GM18951 (cell line): ENCODE measurements around the gene ENAM.
A peak's percentile ranks its signal among the peaks of the same experiment; 100 is the strongest.
"Not testable (repeated sequence)": the region's sequence is repeated elsewhere in the genome, so short reads cannot be mapped to it uniquely, and the experiment has no call there.

Source experiments
- POLR2A ChIP-seq: IDR thresholded peaks from 4 replicates; pipeline ENCODE4 v1.6.1; 2011; ENCODE audit warnings: mild to moderate bottlenecking; ENCODE audit not compliant: insufficient read length, insufficient read depth; ENCODE audit errors: extremely low read depth
- in situ Hi-C: fragments of 300-500 bp; cut with MboI; formaldehyde crosslinking; loops from one replicate; pipeline ENCODE4 v1.12.0; 2022; ENCODE audit warnings: low sequenced_read_pairs, mixed read lengths, inconsistent platforms; ENCODE audit not compliant: unreplicated experiment

The ENAM gene

GRCh38 chr4:70674191-70674590, 45.6 kb downstream of the ENAM start:
- in situ Hi-C loops: no loop called here
- TF ChIP-seq POLR2A: no peak

- in situ Hi-C loops: no loop called here
- TF ChIP-seq POLR2A: no peak
Observed at GRCh38 chr4:70674731-70675130, 46.2 kb downstream of the ENAM start.

GRCh38 chr4:70676554-70677090, 48.1 kb downstream of the ENAM start:
- in situ Hi-C loops: no loop called here
- no peak for TF ChIP-seq POLR2A

GRCh38 chr4:70678383-70678999, 49.9 kb downstream of the ENAM start:
- no peak for TF ChIP-seq POLR2A
- in situ Hi-C loops: no loop called here

GRCh38 chr4:70680934-70681333, 52.4 kb downstream of the ENAM start:
- TF ChIP-seq POLR2A: no peak
- in situ Hi-C loops: no loop called here

- in situ Hi-C loops: no loop called here
- TF ChIP-seq POLR2A: no peak
Observed at GRCh38 chr4:70681704-70682103, 53.2 kb downstream of the ENAM start.

- in situ Hi-C loops: not testable (repeated sequence)
Observed at GRCh38 chr4:70682142-70682541, 53.6 kb downstream of the ENAM start.

- in situ Hi-C loops: no loop called here
- TF ChIP-seq POLR2A: no peak
Observed at GRCh38 chr4:70687392-70687791, 58.8 kb downstream of the ENAM start.

- in situ Hi-C loops: no loop called here
- TF ChIP-seq POLR2A: peak; percentile 86
Observed at GRCh38 chr4:70687821-70688794, 59.6 kb downstream of the ENAM start, which contains the start of gene UTP3. UTP3 (plus strand) TSS chr4:70688532; CDS start chr4:70688678, 146 bp downstream.

- in situ Hi-C loops: no loop called here
- TF ChIP-seq POLR2A: no peak
Observed at GRCh38 chr4:70688795-70689231, 60.3 kb downstream of the ENAM start.

GRCh38 chr4:70691661-70692060, 63.1 kb downstream of the ENAM start:
- in situ Hi-C loops: no loop called here
- no peak for TF ChIP-seq POLR2A

- in situ Hi-C loops: not testable (repeated sequence)
Observed at GRCh38 chr4:70694633-70695032, 66.1 kb downstream of the ENAM start.
